Measurements from ENCODE around the gene TEX51. TPM values are rescaled to one million over a fixed set of nuclear protein-coding genes. Genes with fewer than 3 reads are reported as not detected.

The TEX51 gene
- total RNA-seq, result not detected

- no peak within 1 kb of the TSS for H3K27ac ChIP-seq (ENCODE audit: low read depth, low read length)
- H3K36me3 ChIP-seq (ENCODE audit: control insufficient read depth in 3 of 3, insufficient read depth in 3 of 3, low read length in 3 of 3), result no peaks in the 10 kb centered on the region
- no peaks in the 10 kb centered on the region for H3K4me1 ChIP-seq (ENCODE audit: control insufficient read depth in 3 of 3, insufficient read depth in 3 of 3, low read length in 3 of 3)
- no peaks in the 10 kb centered on the region for H3K9me3 ChIP-seq (ENCODE audit: control insufficient read depth in 3 of 3, low read length in 3 of 3)
- H3K4me3 ChIP-seq (ENCODE audit: low read length in 3 of 3), result no peak within 1 kb of the TSS
- no peak within 1 kb of the TSS for H3K9ac ChIP-seq (ENCODE audit: low read depth in 1 of 3, low read length in 3 of 3)
- peaks cover 3 to 16% (median 3%) of the 10 kb centered on the region in 3 donors for H3K27me3 ChIP-seq (ENCODE audit: control insufficient read depth in 3 of 3, insufficient read depth in 3 of 3, low read length in 3 of 3)
Measured at GRCh38 chr2:126898636-126899035, at the start of gene TEX51. Gene TEX51, plus strand, starts transcription at chr2:126898890. Its CDS starts 29 bp downstream, at chr2:126898919.

DNA sequence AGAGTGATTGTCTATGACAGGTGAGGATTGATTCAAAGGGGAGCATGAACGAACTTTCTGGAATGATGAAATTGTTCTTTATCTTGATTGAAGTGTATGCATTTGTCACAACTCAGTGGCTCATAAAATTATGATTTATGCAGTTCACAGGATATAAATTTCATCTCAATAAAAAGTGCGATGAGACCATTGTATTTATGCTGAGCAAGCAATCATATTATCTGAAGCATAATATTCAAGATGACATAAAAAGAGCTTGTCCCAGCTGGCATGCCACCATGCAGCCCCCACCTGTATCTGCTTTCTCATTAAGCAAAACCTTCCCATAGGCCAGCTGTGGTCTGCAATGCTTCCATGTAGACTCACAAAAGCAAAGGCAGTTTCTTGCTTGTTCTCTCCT, 49.6 kb upstream of the TEX51 start:
- H3K9me3 ChIP-seq (ENCODE audit: control insufficient read depth in 3 of 3, low read length in 3 of 3), result no peaks in the 10 kb centered on the region
- no peak overlapping the region for H3K27ac ChIP-seq (ENCODE audit: low read depth, low read length)
- peaks cover 0 to 6% (median 0%) of the 10 kb centered on the region in 3 donors for H3K27me3 ChIP-seq (ENCODE audit: control insufficient read depth in 3 of 3, insufficient read depth in 3 of 3, low read length in 3 of 3)
- H3K9ac ChIP-seq (ENCODE audit: low read depth in 1 of 3, low read length in 3 of 3), result no peak overlapping the region
- no peaks in the 10 kb centered on the region for H3K36me3 ChIP-seq (ENCODE audit: control insufficient read depth in 3 of 3, insufficient read depth in 3 of 3, low read length in 3 of 3)
- H3K4me1 ChIP-seq (ENCODE audit: control insufficient read depth in 3 of 3, insufficient read depth in 3 of 3, low read length in 3 of 3), result no peaks in the 10 kb centered on the region
- H3K4me3 ChIP-seq (ENCODE audit: low read length in 3 of 3), result no peak overlapping the region

DNA sequence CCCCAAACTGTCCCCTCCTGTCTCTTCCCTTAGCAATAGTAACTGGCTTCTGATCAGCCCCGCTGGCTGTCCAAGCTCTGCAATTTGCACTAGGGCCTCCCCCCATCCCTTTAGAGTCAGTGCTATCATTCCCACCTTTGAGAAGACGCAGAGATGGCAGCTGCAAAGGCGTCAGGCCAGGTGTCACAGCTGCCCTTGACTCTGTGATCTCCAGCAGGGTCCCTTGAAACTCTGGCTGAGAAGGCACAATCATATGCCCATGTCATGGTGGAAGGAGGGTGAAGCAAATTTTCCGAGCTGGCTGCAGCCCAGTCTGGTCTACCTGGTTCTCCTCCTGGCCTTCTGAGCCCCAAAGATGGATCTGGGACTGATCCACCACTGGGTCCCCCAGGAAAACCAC, 49.2 kb upstream of the TEX51 start:
- no peaks in the 10 kb centered on the region for H3K9me3 ChIP-seq (ENCODE audit: control insufficient read depth in 3 of 3, low read length in 3 of 3)
- no peaks in the 10 kb centered on the region for H3K4me1 ChIP-seq (ENCODE audit: control insufficient read depth in 3 of 3, insufficient read depth in 3 of 3, low read length in 3 of 3)
- H3K36me3 ChIP-seq (ENCODE audit: control insufficient read depth in 3 of 3, insufficient read depth in 3 of 3, low read length in 3 of 3), result no peaks in the 10 kb centered on the region
- no peak overlapping the region for H3K27ac ChIP-seq (ENCODE audit: low read depth, low read length)
- peaks cover 0 to 6% (median 0%) of the 10 kb centered on the region in 3 donors for H3K27me3 ChIP-seq (ENCODE audit: control insufficient read depth in 3 of 3, insufficient read depth in 3 of 3, low read length in 3 of 3)
- no peak overlapping the region for H3K9ac ChIP-seq (ENCODE audit: low read depth in 1 of 3, low read length in 3 of 3)
- no peak overlapping the region for H3K4me3 ChIP-seq (ENCODE audit: low read length in 3 of 3)

DNA sequence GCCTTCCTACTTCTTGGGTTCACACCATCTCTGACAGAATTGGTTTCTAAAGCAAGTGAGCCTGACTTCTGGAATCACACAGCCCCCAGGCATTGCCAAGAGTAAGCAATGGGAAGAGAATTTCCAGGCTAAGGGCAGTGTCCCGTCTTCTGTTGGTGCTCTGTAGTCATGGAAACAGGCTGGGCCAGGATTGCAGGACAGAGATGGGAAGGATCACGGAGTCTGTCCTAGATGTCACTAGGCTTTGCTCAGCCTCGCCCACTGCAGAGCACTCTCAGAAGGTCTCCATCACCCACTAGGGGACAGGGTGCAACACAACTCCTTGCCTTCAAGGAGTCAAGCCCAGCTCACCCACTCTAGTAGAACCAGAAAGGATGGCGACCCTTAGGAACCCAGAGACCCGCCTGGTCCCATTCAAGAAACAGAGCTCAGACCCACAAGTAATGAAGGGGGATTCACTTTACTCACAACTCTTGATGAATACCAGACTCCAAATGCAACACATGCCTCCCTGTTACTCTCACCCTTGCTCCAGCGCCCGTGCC, 48.6 kb upstream of the TEX51 start:
- H3K4me3 ChIP-seq (ENCODE audit: low read length in 3 of 3), result no peak overlapping the region
- H3K9ac ChIP-seq (ENCODE audit: low read depth in 1 of 3, low read length in 3 of 3), result no peak overlapping the region
- H3K9me3 ChIP-seq (ENCODE audit: control insufficient read depth in 3 of 3, low read length in 3 of 3), result no peaks in the 10 kb centered on the region
- H3K36me3 ChIP-seq (ENCODE audit: control insufficient read depth in 3 of 3, insufficient read depth in 3 of 3, low read length in 3 of 3), result no peaks in the 10 kb centered on the region
- peaks cover 0 to 6% (median 0%) of the 10 kb centered on the region in 3 donors for H3K27me3 ChIP-seq (ENCODE audit: control insufficient read depth in 3 of 3, insufficient read depth in 3 of 3, low read length in 3 of 3)
- H3K27ac ChIP-seq (ENCODE audit: low read depth, low read length), result no peak overlapping the region
- H3K4me1 ChIP-seq (ENCODE audit: control insufficient read depth in 3 of 3, insufficient read depth in 3 of 3, low read length in 3 of 3), result no peaks in the 10 kb centered on the region

DNA sequence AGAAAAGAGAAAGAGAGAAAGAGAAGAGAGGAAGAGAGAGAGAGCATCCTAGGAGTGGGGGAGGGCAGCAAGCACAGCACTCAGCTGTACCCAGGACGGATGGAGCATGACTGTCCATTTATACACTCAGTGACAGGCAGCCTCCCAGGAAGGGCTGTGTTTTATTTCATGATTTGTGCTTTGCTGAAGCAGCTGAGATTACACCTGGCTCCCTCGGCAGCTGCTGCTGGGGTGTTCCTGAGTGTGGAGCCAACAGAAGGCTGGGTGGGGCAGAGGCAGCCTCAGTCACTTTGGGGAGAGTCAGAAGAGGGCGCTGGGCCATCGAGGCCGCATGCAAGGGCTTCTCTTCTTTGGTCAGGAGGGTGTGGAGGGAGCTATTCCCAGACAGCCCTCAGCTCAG, 47.8 kb upstream of the TEX51 start:
- H3K9me3 ChIP-seq (ENCODE audit: control insufficient read depth in 3 of 3, low read length in 3 of 3), result no peaks in the 10 kb centered on the region
- H3K27ac ChIP-seq (ENCODE audit: low read depth, low read length), result no peak overlapping the region
- peaks cover 0 to 6% (median 0%) of the 10 kb centered on the region in 3 donors for H3K27me3 ChIP-seq (ENCODE audit: control insufficient read depth in 3 of 3, insufficient read depth in 3 of 3, low read length in 3 of 3)
- H3K9ac ChIP-seq (ENCODE audit: low read depth in 1 of 3, low read length in 3 of 3), result no peak overlapping the region
- H3K4me1 ChIP-seq (ENCODE audit: control insufficient read depth in 3 of 3, insufficient read depth in 3 of 3, low read length in 3 of 3), result no peaks in the 10 kb centered on the region
- H3K36me3 ChIP-seq (ENCODE audit: control insufficient read depth in 3 of 3, insufficient read depth in 3 of 3, low read length in 3 of 3), result no peaks in the 10 kb centered on the region
- no peak overlapping the region for H3K4me3 ChIP-seq (ENCODE audit: low read length in 3 of 3)

GRCh38 chr2:126851756-126852155, 46.9 kb upstream of the TEX51 start:
- H3K27me3 ChIP-seq (ENCODE audit: control insufficient read depth in 3 of 3, insufficient read depth in 3 of 3, low read length in 3 of 3), result peaks cover 0 to 6% (median 0%) of the 10 kb centered on the region in 3 donors
- no peak overlapping the region for H3K27ac ChIP-seq (ENCODE audit: low read depth, low read length)
- H3K9me3 ChIP-seq (ENCODE audit: control insufficient read depth in 3 of 3, low read length in 3 of 3), result no peaks in the 10 kb centered on the region
- H3K9ac ChIP-seq (ENCODE audit: low read depth in 1 of 3, low read length in 3 of 3), result no peak overlapping the region
- H3K36me3 ChIP-seq (ENCODE audit: control insufficient read depth in 3 of 3, insufficient read depth in 3 of 3, low read length in 3 of 3), result no peaks in the 10 kb centered on the region
- no peaks in the 10 kb centered on the region for H3K4me1 ChIP-seq (ENCODE audit: control insufficient read depth in 3 of 3, insufficient read depth in 3 of 3, low read length in 3 of 3)
- H3K4me3 ChIP-seq (ENCODE audit: low read length in 3 of 3), result no peak overlapping the region

DNA sequence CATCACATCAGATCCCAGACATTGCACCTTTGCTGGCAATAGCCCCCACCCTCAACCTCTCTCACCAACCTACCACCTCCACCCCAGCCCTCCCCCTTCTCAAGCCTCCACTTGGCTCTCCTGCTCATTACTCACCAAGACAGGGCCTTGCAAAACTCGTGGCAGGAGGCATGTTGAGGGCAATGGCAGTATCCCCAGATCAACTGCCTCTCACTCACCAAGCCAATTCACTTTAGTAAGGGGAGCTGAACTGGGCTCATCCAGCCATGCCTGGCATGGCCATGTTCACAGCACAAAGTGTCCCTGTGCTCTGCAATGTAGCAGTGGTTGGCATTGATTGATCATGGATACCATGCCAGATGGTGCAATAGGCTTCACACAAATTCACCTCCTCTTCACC, 46.3 kb upstream of the TEX51 start:
- peaks cover 0 to 6% (median 0%) of the 10 kb centered on the region in 3 donors for H3K27me3 ChIP-seq (ENCODE audit: control insufficient read depth in 3 of 3, insufficient read depth in 3 of 3, low read length in 3 of 3)
- no peak overlapping the region for H3K9ac ChIP-seq (ENCODE audit: low read depth in 1 of 3, low read length in 3 of 3)
- no peaks in the 10 kb centered on the region for H3K4me1 ChIP-seq (ENCODE audit: control insufficient read depth in 3 of 3, insufficient read depth in 3 of 3, low read length in 3 of 3)
- no peaks in the 10 kb centered on the region for H3K9me3 ChIP-seq (ENCODE audit: control insufficient read depth in 3 of 3, low read length in 3 of 3)
- no peak overlapping the region for H3K27ac ChIP-seq (ENCODE audit: low read depth, low read length)
- H3K4me3 ChIP-seq (ENCODE audit: low read length in 3 of 3), result no peak overlapping the region
- no peaks in the 10 kb centered on the region for H3K36me3 ChIP-seq (ENCODE audit: control insufficient read depth in 3 of 3, insufficient read depth in 3 of 3, low read length in 3 of 3)

DNA sequence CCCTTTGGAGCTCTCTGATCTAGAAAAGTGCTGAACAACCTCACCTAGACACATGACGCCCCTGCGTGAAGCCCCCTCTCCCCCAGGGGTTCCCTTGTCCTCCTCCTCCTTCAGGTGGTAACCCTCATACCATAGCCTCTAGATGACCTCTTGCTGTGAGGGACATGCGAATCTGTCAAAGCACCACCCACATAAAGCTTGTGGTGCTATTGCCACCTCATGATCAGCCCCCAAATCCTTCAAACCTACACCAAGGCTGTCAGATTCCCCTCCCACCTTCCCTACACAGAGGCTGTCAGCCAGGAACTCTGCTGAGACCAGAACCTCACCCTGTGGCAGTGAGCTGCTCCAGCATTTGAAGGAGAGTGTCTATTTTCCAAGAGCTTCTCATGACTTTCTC, 43.1 kb upstream of the TEX51 start:
- Histone ChIP-seq H3K27me3 (ENCODE audit: control insufficient read depth in 3 of 3, insufficient read depth in 3 of 3, low read length in 3 of 3) (no peaks in the 10 kb centered on the region), H3K9ac (ENCODE audit: low read depth in 1 of 3, low read length in 3 of 3) (no peak overlapping the region), H3K36me3 (ENCODE audit: control insufficient read depth in 3 of 3, insufficient read depth in 3 of 3, low read length in 3 of 3) (no peaks in the 10 kb centered on the region), H3K9me3 (ENCODE audit: control insufficient read depth in 3 of 3, low read length in 3 of 3) (no peaks in the 10 kb centered on the region), H3K4me3 (ENCODE audit: low read length in 3 of 3) (no peak overlapping the region), H3K4me1 (ENCODE audit: control insufficient read depth in 3 of 3, insufficient read depth in 3 of 3, low read length in 3 of 3) (no peaks in the 10 kb centered on the region), H3K27ac (ENCODE audit: low read depth, low read length) (no peak overlapping the region)

- no peaks in the 10 kb centered on the region for H3K27me3 ChIP-seq (ENCODE audit: control insufficient read depth in 3 of 3, insufficient read depth in 3 of 3, low read length in 3 of 3)
- no peaks in the 10 kb centered on the region for H3K4me1 ChIP-seq (ENCODE audit: control insufficient read depth in 3 of 3, insufficient read depth in 3 of 3, low read length in 3 of 3)
- no peaks in the 10 kb centered on the region for H3K36me3 ChIP-seq (ENCODE audit: control insufficient read depth in 3 of 3, insufficient read depth in 3 of 3, low read length in 3 of 3)
- H3K27ac ChIP-seq (ENCODE audit: low read depth, low read length), result no peak overlapping the region
- no peak overlapping the region for H3K9ac ChIP-seq (ENCODE audit: low read depth in 1 of 3, low read length in 3 of 3)
- H3K9me3 ChIP-seq (ENCODE audit: control insufficient read depth in 3 of 3, low read length in 3 of 3), result no peaks in the 10 kb centered on the region
- H3K4me3 ChIP-seq (ENCODE audit: low read length in 3 of 3), result no peak overlapping the region
Measured at GRCh38 chr2:126856403-126856802, 42.3 kb upstream of the TEX51 start.

DNA sequence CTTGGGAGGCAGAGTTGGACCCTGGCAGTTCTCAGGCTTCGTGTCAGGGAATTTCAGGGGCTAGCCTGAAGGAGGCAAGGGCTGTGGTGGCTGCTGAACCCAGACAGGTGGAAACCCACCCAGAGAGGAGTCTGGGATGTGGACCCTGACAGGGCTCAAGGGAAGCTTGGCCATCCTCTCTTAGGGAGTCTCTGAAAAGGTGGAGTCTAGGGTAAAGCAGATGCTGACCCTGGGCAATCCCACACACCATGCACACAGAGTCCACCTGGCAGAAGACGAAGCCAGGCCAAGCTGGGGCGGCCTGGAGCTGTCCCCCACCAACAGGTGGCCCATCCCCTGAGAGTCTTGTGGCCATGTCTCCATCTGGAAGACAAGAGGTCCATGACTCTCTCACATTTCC, 41.2 kb upstream of the TEX51 start:
- H3K27me3 ChIP-seq (ENCODE audit: control insufficient read depth in 3 of 3, insufficient read depth in 3 of 3, low read length in 3 of 3), result no peaks in the 10 kb centered on the region
- H3K36me3 ChIP-seq (ENCODE audit: control insufficient read depth in 3 of 3, insufficient read depth in 3 of 3, low read length in 3 of 3), result no peaks in the 10 kb centered on the region
- no peak overlapping the region for H3K27ac ChIP-seq (ENCODE audit: low read depth, low read length)
- no peaks in the 10 kb centered on the region for H3K9me3 ChIP-seq (ENCODE audit: control insufficient read depth in 3 of 3, low read length in 3 of 3)
- no peaks in the 10 kb centered on the region for H3K4me1 ChIP-seq (ENCODE audit: control insufficient read depth in 3 of 3, insufficient read depth in 3 of 3, low read length in 3 of 3)
- H3K9ac ChIP-seq (ENCODE audit: low read depth in 1 of 3, low read length in 3 of 3), result no peak overlapping the region
- H3K4me3 ChIP-seq (ENCODE audit: low read length in 3 of 3), result no peak overlapping the region
